Small intestine (tissue), 7 donors: Measurements from ENCODE around the gene SHISA6. TPM values are rescaled to one million over a fixed set of nuclear protein-coding genes. Genes with fewer than 3 reads are reported as not detected.

Experiments used
- DNase-seq, 2 donors: peaks; one replicate each; pipeline versions ENCODE4 v3.0.0 to v3.0.0-alpha.2; 2013
- FAIRE-seq: peaks from 2 replicates; lab custom pipeline; 2012; peaks lifted over from hg19 to GRCh38; lab: Jason Lieb, UNC
- H3K27ac ChIP-seq, 3 donors: one replicate each; pipeline ENCODE4 v1.5.1; 2013; ENCODE audit warnings: low read length in 2 of 3, mild to moderate bottlenecking in 2 of 3, control low read depth in 1 of 3, inconsistent platforms in 1 of 3, low read depth in 1 of 3, moderate library complexity in 1 of 3
- H3K27me3 ChIP-seq, 3 donors: one replicate each; pipeline ENCODE4 v1.6.1; 2013; ENCODE audit warnings: low read length in 3 of 3, inconsistent platforms in 1 of 3; ENCODE audit not compliant: control insufficient read depth in 3 of 3, insufficient read depth in 3 of 3
- H3K36me3 ChIP-seq, 3 donors: one replicate each; pipeline ENCODE4 v1.6.1; 2013; ENCODE audit warnings: low read length in 3 of 3, inconsistent platforms in 1 of 3, low read depth in 1 of 3, mild to moderate bottlenecking in 1 of 3, moderate library complexity in 1 of 3; ENCODE audit not compliant: control insufficient read depth in 3 of 3, insufficient read depth in 2 of 3
- H3K4me1 ChIP-seq, 3 donors: one replicate each; pipeline ENCODE4 v1.6.1; 2013; ENCODE audit warnings: low read length in 2 of 3, inconsistent platforms in 1 of 3, low read depth in 1 of 3, mild to moderate bottlenecking in 1 of 3, moderate library complexity in 1 of 3; ENCODE audit not compliant: control insufficient read depth in 3 of 3, insufficient read depth in 2 of 3
- H3K4me3 ChIP-seq, 3 donors: one replicate each; pipeline ENCODE4 v1.5.1; 2013; ENCODE audit warnings: low read length in 3 of 3, control low read depth in 1 of 3, inconsistent platforms in 1 of 3, low read depth in 1 of 3, mild to moderate bottlenecking in 1 of 3, moderate library complexity in 1 of 3
- H3K9me3 ChIP-seq, 2 donors: one replicate each; pipeline ENCODE4 v1.6.1; 2013; ENCODE audit warnings: low read depth in 1 of 2, low read length in 1 of 2; ENCODE audit not compliant: control insufficient read depth in 2 of 2, insufficient read depth in 1 of 2
- WGBS, 3 donors: extraction: QIAGEN DNeasy Blood & Tissue Kit; methylation state at CpG; one replicate each; pipeline ENCODE4 v1.1.7; 2013; 5-methylcytosine and 5-hydroxymethylcytosine counted together
- polyA plus RNA-seq, 4 donors: library from polyadenylated mRNA; stranded (reverse) in 3 of 4; unstranded in 1 of 4; fragments of 200-250 nt in 3 of 4; fragments of 120-200 nt in 1 of 4; gene quantifications; one replicate each; pipeline versions ENCODE4 v1.2.1 to v1.2.3, GENCODE V29; 2013
- donor health status: healthy with polysubstance abuse.
- donor health status: control.
- donor health status: control.
- donor health status: Bipolar disorder and iron deficiency.
- donor health status: healthy.

SHISA6 gene
- polyA plus RNA-seq, 4 donors, result 0.04 to 0.24 TPM; not detected in 2

- FAIRE-seq (no peak), DNase-seq (no peak)
- Histone ChIP-seq H3K4me1 (no peaks in the 10 kb centered on the region), H3K27me3 (no peaks in the 10 kb centered on the region), H3K9me3 (peaks cover 0 to 10% of the 10 kb centered on the region in 2 donors), H3K27ac (no peak overlapping the region), H3K4me3 (no peak overlapping the region), H3K36me3 (no peaks in the 10 kb centered on the region)
- WGBS, 3 donors, result 80 to 86% (median 81%) methylated on average over 8 to 9 of the region's 9 CpGs
Measured at GRCh38 chr17:11583306-11583992, 342.4 kb downstream of the SHISA6 start.

- peak; percentile 3 to 23 for DNase-seq
- no peaks in the 10 kb centered on the region for H3K27me3 ChIP-seq
- no peaks in the 10 kb centered on the region for H3K36me3 ChIP-seq
- 19 to 46% (median 36%) methylated on average over 3 of the region's 3 CpGs for WGBS, 3 donors
- no peaks in the 10 kb centered on the region for H3K4me1 ChIP-seq
- no peak overlapping the region for H3K27ac ChIP-seq
- H3K9me3 ChIP-seq, result no peaks in the 10 kb centered on the region
- no peak overlapping the region for H3K4me3 ChIP-seq
- no peak for FAIRE-seq
Measured at GRCh38 chr17:11589716-11590115, 348.7 kb downstream of the SHISA6 start.

GRCh38 chr17:11598274-11599221, 357.5 kb downstream of the SHISA6 start, which contains the start of gene DNAH9:
Gene DNAH9 (plus strand): TSS chr17:11598470. CDS start chr17:11598499, 29 bp downstream.
- peak; percentile 92 to 97 for DNase-seq
- peak within 1 kb of the TSS in 1 of 3 donors; percentile 65 for H3K27ac ChIP-seq
- 3 to 12% (median 7%) methylated on average over 74 to 84 of the region's 84 CpGs for WGBS, 3 donors
- peaks cover 0 to 10% (median 0%) of the 10 kb centered on the region in 3 donors for H3K27me3 ChIP-seq
- no peaks in the 10 kb centered on the region for H3K36me3 ChIP-seq
- FAIRE-seq, result no peak
- H3K4me1 ChIP-seq, result peaks cover 0 to 3% (median 0%) of the 10 kb centered on the region in 3 donors
- H3K9me3 ChIP-seq, result peaks cover 0 to 2% of the 10 kb centered on the region in 2 donors
- H3K4me3 ChIP-seq, result peak within 1 kb of the TSS in 2 of 3 donors; percentile 27 to 46

- Histone ChIP-seq H3K27ac (no peak overlapping the region), H3K4me1 (peaks cover 0 to 3% (median 0%) of the 10 kb centered on the region in 3 donors), H3K9me3 (no peaks in the 10 kb centered on the region), H3K27me3 (peaks cover 0 to 8% (median 0%) of the 10 kb centered on the region in 3 donors), H3K36me3 (no peaks in the 10 kb centered on the region), H3K4me3 (no peak overlapping the region)
- whole genome bisulfite sequencing, 3 donors, result 65 to 71% (median 70%) methylated on average over 5 of the region's 5 CpGs
- DNase-seq, result no peak
- FAIRE-seq, result no peak
Measured at GRCh38 chr17:11601661-11602060, 360.6 kb downstream of the SHISA6 start.

GRCh38 chr17:11608396-11608795, 367.4 kb downstream of the SHISA6 start:
- WGBS, 3 donors, result 7 to 28% (median 22%) methylated on average over 6 of the region's 6 CpGs
- Histone ChIP-seq H3K27me3 (peaks cover 0 to 2% (median 0%) of the 10 kb centered on the region in 3 donors), H3K36me3 (no peaks in the 10 kb centered on the region), H3K9me3 (no peaks in the 10 kb centered on the region), H3K27ac (peak overlapping the region in 1 of 3 donors; percentile 8), H3K4me3 (no peak overlapping the region), H3K4me1 (peaks cover 0 to 2% (median 0%) of the 10 kb centered on the region in 3 donors)
- no peak for FAIRE-seq
- peak; percentile 48 to 50 for DNase-seq

GRCh38 chr17:11610999-11611566, 370.1 kb downstream of the SHISA6 start:
- WGBS, 3 donors, result 39 to 53% (median 44%) methylated on average over 6 of the region's 6 CpGs
- no peaks in the 10 kb centered on the region for H3K9me3 ChIP-seq
- H3K36me3 ChIP-seq, result no peaks in the 10 kb centered on the region
- no peak for DNase-seq
- no peak overlapping the region for H3K27ac ChIP-seq
- H3K27me3 ChIP-seq, result peaks cover 0 to 2% (median 0%) of the 10 kb centered on the region in 3 donors
- no peak overlapping the region for H3K4me3 ChIP-seq
- no peak for FAIRE-seq
- peaks cover 0 to 2% (median 0%) of the 10 kb centered on the region in 3 donors for H3K4me1 ChIP-seq

GRCh38 chr17:11612956-11613355, 371.9 kb downstream of the SHISA6 start:
- WGBS, 3 donors, result 49 to 64% (median 60%) methylated on average over 2 of the region's 2 CpGs
- Histone ChIP-seq H3K9me3 (no peaks in the 10 kb centered on the region), H3K27me3 (peaks cover 0 to 2% (median 0%) of the 10 kb centered on the region in 3 donors), H3K27ac (no peak overlapping the region), H3K4me3 (no peak overlapping the region), H3K4me1 (peaks cover 0 to 2% (median 1%) of the 10 kb centered on the region in 3 donors), H3K36me3 (no peaks in the 10 kb centered on the region)
- no peak for FAIRE-seq
- DNase-seq, result no peak
